IMR-90 (cell line): Measurements from ENCODE around the gene NR1H4. TPM values are rescaled to one million over a fixed set of nuclear protein-coding genes. Genes with fewer than 3 reads are reported as not detected.

Experiments used
- ATAC-seq: fragments of 200-7000 bp; cut with Tn5 transposase; 2 replicates; pipeline ENCODE4 v1.9.1; 2020; ENCODE audit warnings: low read depth, mild to moderate bottlenecking, moderate library complexity
- BruUV-seq: library from RNA; stranded (reverse); fragments of 400-500 nt; replicated peaks from 2 replicates; lab custom pipeline; 2021; lab: Mats Ljungman, UMichigan
- CTCF ChIA-PET: fragments of 300-600 bp; formaldehyde crosslinking; extraction: SDS; loops from one replicate; lab custom pipeline; 2021; ENCODE audit warnings: antibody characterized with exemption; lab: Yijun Ruan, JAX
- POLR2A ChIA-PET: fragments of 300-600 bp; sonication (Branson Sonifier 250); formaldehyde crosslinking; loops from one replicate; lab custom pipeline; 2022; ENCODE audit warnings: antibody characterized with exemption; ENCODE audit not compliant: unreplicated experiment; lab: Charles Lee
- DNase-seq: peaks from one replicate; pipeline ENCODE4 v3.0.0; 2013
- H2AFZ ChIP-seq: replicated peaks from 2 replicates; pipeline ENCODE3; 2013; ENCODE audit warnings: low read length, mild to moderate bottlenecking; ENCODE audit not compliant: poor library complexity
- H2AK5ac ChIP-seq: 2 replicates; pipeline ENCODE4 v1.6.1; 2013; ENCODE audit warnings: low read depth, low read length, inconsistent platforms
- H2AK9ac ChIP-seq: replicated peaks from 2 replicates; pipeline ENCODE3; 2013; ENCODE audit warnings: mild to moderate bottlenecking, low read depth, low read length, moderate library complexity; ENCODE audit not compliant: poor library complexity
- H2BK120ac ChIP-seq: 2 replicates; pipeline ENCODE4 v1.6.1; 2013; ENCODE audit warnings: low read depth, low read length, inconsistent platforms
- H2BK15ac ChIP-seq: 3 replicates; pipeline ENCODE4 v1.6.1; 2013; ENCODE audit warnings: low read depth, low read length, inconsistent platforms
- H2BK20ac ChIP-seq: 2 replicates; pipeline ENCODE4 v1.6.1; 2013; ENCODE audit warnings: low read depth, mild to moderate bottlenecking, inconsistent platforms, low read length, moderate library complexity
- H2BK5ac ChIP-seq: 2 replicates; pipeline ENCODE4 v1.6.1; 2013; ENCODE audit warnings: mild to moderate bottlenecking, low read depth, low read length, inconsistent platforms; ENCODE audit not compliant: poor library complexity, severe bottlenecking
- H3K14ac ChIP-seq: replicated peaks from 2 replicates; pipeline ENCODE4 v1.6.1; 2013; ENCODE audit warnings: low read depth, low read length, inconsistent platforms
- H3K18ac ChIP-seq: 2 replicates; pipeline ENCODE4 v1.6.1; 2013; ENCODE audit warnings: low read depth, low read length, control low read depth
- H3K23ac ChIP-seq: 2 replicates; pipeline ENCODE4 v1.6.1; 2013; ENCODE audit warnings: low read depth, low read length, inconsistent platforms
- H3K27ac ChIP-seq: 2 replicates; pipeline ENCODE4 v1.5.1; 2013; ENCODE audit warnings: mild to moderate bottlenecking, control low read depth, low read length; ENCODE audit not compliant: insufficient read depth
- H3K27me3 ChIP-seq: 2 replicates; pipeline ENCODE4 v1.6.1; 2013; ENCODE audit warnings: low read length; ENCODE audit not compliant: control insufficient read depth, insufficient read depth
- H3K36me3 ChIP-seq: 2 replicates; pipeline ENCODE4 v1.6.1; 2013; ENCODE audit warnings: low read length, mixed read lengths; ENCODE audit not compliant: control insufficient read depth, insufficient read depth
- H3K4ac ChIP-seq: 2 replicates; pipeline ENCODE4 v1.6.1; 2013; ENCODE audit warnings: low read depth, low read length, inconsistent platforms
- H3K4me1 ChIP-seq: 2 replicates; pipeline ENCODE4 v1.6.1; 2013; ENCODE audit warnings: low read length, mixed read lengths; ENCODE audit not compliant: control insufficient read depth, insufficient read depth
- H3K4me2 ChIP-seq: 2 replicates; pipeline ENCODE4 v1.6.1; 2013; ENCODE audit warnings: low read depth, mild to moderate bottlenecking, control low read depth, low read length, moderate library complexity
- H3K4me3 ChIP-seq: 2 replicates; pipeline ENCODE4 v1.5.1; 2013; ENCODE audit warnings: low read depth, mild to moderate bottlenecking, control low read depth, low read length, moderate library complexity; ENCODE audit not compliant: insufficient read depth
- H3K56ac ChIP-seq: 2 replicates; pipeline ENCODE4 v1.6.1; 2013; ENCODE audit warnings: low read length, inconsistent platforms; ENCODE audit not compliant: insufficient read depth; ENCODE audit errors: extremely low read depth
- H3K79me1 ChIP-seq, 2 experiments: 2 replicates each; pipeline ENCODE4 v1.6.1; 2013; ENCODE audit warnings: low read length in 2 of 2, inconsistent platforms in 1 of 2, low read depth in 1 of 2
- H3K9ac ChIP-seq: 2 replicates; pipeline ENCODE4 v1.6.1; 2013; ENCODE audit warnings: low read depth, low read length, control low read depth
- H3K9me1 ChIP-seq: 2 replicates; pipeline ENCODE4 v1.6.1; 2013; ENCODE audit warnings: low read length, inconsistent platforms; ENCODE audit not compliant: insufficient read depth
- H3K9me3 ChIP-seq: 2 replicates; pipeline ENCODE4 v1.6.1; 2013; ENCODE audit warnings: low read length; ENCODE audit not compliant: control insufficient read depth, insufficient read depth
- H4K20me1 ChIP-seq: 2 replicates; pipeline ENCODE4 v1.6.1; 2013; ENCODE audit warnings: low read length, inconsistent platforms; ENCODE audit not compliant: insufficient read depth
- H4K5ac ChIP-seq: 2 replicates; pipeline ENCODE4 v1.6.1; 2013; ENCODE audit warnings: mild to moderate bottlenecking, low read depth, low read length, control low read depth
- H4K8ac ChIP-seq, 2 experiments: 2 replicates each; pipeline ENCODE4 v1.6.1; 2013; ENCODE audit warnings: low read depth in 2 of 2, low read length in 2 of 2, control low read depth in 1 of 2, inconsistent platforms in 1 of 2
- H4K91ac ChIP-seq: 2 replicates; pipeline ENCODE4 v1.6.1; 2013; ENCODE audit warnings: low read depth, low read length, inconsistent platforms; ENCODE audit not compliant: insufficient read depth
- BHLHE40 ChIP-seq: fragments of 150-350 bp; IDR thresholded peaks from 2 replicates; pipeline ENCODE4 v1.6.1; 2016; ENCODE audit warnings: mild to moderate bottlenecking, low read depth, low read length
- CEBPB ChIP-seq: IDR thresholded peaks from 2 replicates; pipeline ENCODE4 v1.6.1; 2012; ENCODE audit warnings: low read depth, low read length, improper control_type of control experiment
- CHD1 ChIP-seq: IDR thresholded peaks from 2 replicates; pipeline ENCODE4 v1.6.1; 2012; ENCODE audit warnings: low read depth, low read length, improper control_type of control experiment
- ELK1 ChIP-seq: fragments of 150-350 bp; IDR thresholded peaks from 2 replicates; pipeline ENCODE4 v1.6.1; 2016; ENCODE audit warnings: low read depth, mild to moderate bottlenecking, low read length, moderate library complexity, borderline replicate concordance
- FOS ChIP-seq: fragments of 150-350 bp; IDR thresholded peaks from 2 replicates; pipeline ENCODE4 v1.6.1; 2016; ENCODE audit warnings: low read depth, low read length
- MAFK ChIP-seq: IDR thresholded peaks from 2 replicates; pipeline ENCODE4 v1.6.1; 2012; ENCODE audit warnings: low read depth, low read length, improper control_type of control experiment
- MAZ ChIP-seq: IDR thresholded peaks from 2 replicates; pipeline ENCODE4 v1.6.1; 2012; ENCODE audit warnings: low read depth, mild to moderate bottlenecking, low read length, improper control_type of control experiment, moderate library complexity, borderline replicate concordance
- MXI1 ChIP-seq: IDR thresholded peaks from 2 replicates; pipeline ENCODE4 v1.6.1; 2012; ENCODE audit warnings: low read depth, mild to moderate bottlenecking, low read length, moderate library complexity, borderline replicate concordance
- NFE2L2 ChIP-seq: fragments of 150-350 bp; IDR thresholded peaks from 2 replicates; pipeline ENCODE4 v1.6.1; 2016; ENCODE audit warnings: low read depth, mild to moderate bottlenecking, low read length
- POLR2A ChIP-seq: IDR thresholded peaks from 2 replicates; pipeline ENCODE4 v1.6.1; 2012; ENCODE audit warnings: mild to moderate bottlenecking, low read depth, low read length
- RAD21 ChIP-seq: IDR thresholded peaks from 2 replicates; pipeline ENCODE4 v1.6.1; 2012; ENCODE audit warnings: low read length, improper control_type of control experiment
- RCOR1 ChIP-seq: IDR thresholded peaks from 2 replicates; pipeline ENCODE4 v1.6.1; 2012; ENCODE audit warnings: mild to moderate bottlenecking, low read length, improper control_type of control experiment; ENCODE audit not compliant: insufficient replicate concordance
- RFX5 ChIP-seq: IDR thresholded peaks from 2 replicates; pipeline ENCODE4 v1.8.0; 2012; ENCODE audit warnings: low read depth, mild to moderate bottlenecking, low read length, moderate library complexity
- SMC3 ChIP-seq: fragments of 150-350 bp; IDR thresholded peaks from 2 replicates; pipeline ENCODE4 v1.6.1; 2016; ENCODE audit warnings: low read depth, mild to moderate bottlenecking, antibody characterized with exemption, low read length, moderate library complexity
- USF2 ChIP-seq: fragments of 150-350 bp; IDR thresholded peaks from 2 replicates; pipeline ENCODE4 v1.6.1; 2017; ENCODE audit warnings: mild to moderate bottlenecking, antibody characterized with exemption, low read length, low read depth
- WGBS, 2 experiments: methylation state at CpG; one replicate each; pipeline versions ENCODE4 v1.1.5 to v1.1.7; 2013; ENCODE audit warnings: missing lambda C conversion rate in 2 of 2; ENCODE audit not compliant: insufficient read length in 1 of 2; ENCODE audit errors: extremely low coverage in 2 of 2; 5-methylcytosine and 5-hydroxymethylcytosine counted together
- dilution Hi-C: fragments of 300-500 bp; cut with HindIII; formaldehyde crosslinking; loops from one replicate; pipeline ENCODE4 v1.14.3; 2018; ENCODE audit warnings: low sequenced_read_pairs; ENCODE audit not compliant: unreplicated experiment
- in situ Hi-C: fragments of 300-500 bp; cut with MboI; formaldehyde crosslinking; loops from 3 replicates; pipeline ENCODE4 v1.14.3; 2019; ENCODE audit warnings: low sequenced_read_pairs, inconsistent platforms, mixed read lengths
- intact Hi-C: fragments of 100-400 bp; cut with micrococcal nuclease; formaldehyde crosslinking; loops from 2 replicates; pipeline ENCODE4 v1.10.0; 2022
- polyA plus RNA-seq, 3 experiments: library from polyadenylated mRNA; depleted of rRNA; stranded (reverse); fragments of >200 nt; gene quantifications; 2 replicates each; pipeline ENCODE4 v1.2.3, GENCODE V29; 2012; ENCODE audit warnings: low replicate concordance in 1 of 3
- total RNA-seq: library from RNA; depleted of rRNA; stranded (reverse); fragments of >200 nt; gene quantifications from 2 replicates; pipeline ENCODE4 v1.2.3, GENCODE V29; 2012
- TF ChIP-seq, protein P1 (sequence below): conservative IDR thresholded peaks from 2 replicates; pipeline ENCODE4 v1.5.1; 2012; ENCODE audit warnings: mild to moderate bottlenecking, low read depth, low read length, improper control_type of control experiment

NR1H4 gene
- total and polyA plus RNA-seq, 2 of the 4 experiments (the other 2 are of a cell fraction) = not detected

DNA sequence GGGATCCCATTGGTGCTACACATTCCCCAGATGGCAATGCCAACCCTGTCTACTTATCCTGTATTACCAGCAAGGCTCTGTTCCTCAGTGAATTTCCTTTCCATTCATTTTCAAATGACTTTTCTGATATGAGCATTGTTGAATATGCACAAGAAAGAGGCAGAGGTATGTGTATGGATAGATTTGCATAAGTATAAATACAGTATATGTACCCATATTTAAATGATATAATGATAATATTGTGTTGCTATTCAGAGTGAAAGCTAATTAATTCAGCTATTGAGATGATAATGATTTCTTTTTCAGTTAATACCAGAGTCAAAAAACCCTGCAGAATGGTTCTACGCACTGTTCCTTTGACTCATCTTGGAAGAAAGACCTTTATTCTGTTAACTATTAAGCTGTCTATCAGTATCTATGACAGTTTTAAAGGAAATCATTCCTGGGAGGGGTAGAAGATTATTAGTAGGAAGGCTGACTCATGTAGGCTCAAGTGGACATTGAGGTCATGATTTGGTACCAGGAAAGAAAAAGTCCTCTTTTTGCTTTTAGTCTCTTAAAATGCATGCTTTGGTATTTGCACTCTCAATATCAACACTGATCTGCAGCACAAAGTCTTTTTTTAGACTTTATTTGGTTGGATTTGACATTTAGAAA is 54.9 kb downstream of the NR1H4 start:
- no peak overlapping the region for H3K27ac ChIP-seq
- H2AFZ ChIP-seq = no peak overlapping the region
- dilution Hi-C loops = no loop called here
- H2AK9ac ChIP-seq = no peak overlapping the region
- no peaks in the 10 kb centered on the region for H3K36me3 ChIP-seq
- no peaks in the 10 kb centered on the region for H3K9me3 ChIP-seq
- no peak overlapping the region for H4K91ac ChIP-seq
- H3K18ac ChIP-seq = no peak overlapping the region
- no peak overlapping the region for H3K4me2 ChIP-seq
- in situ Hi-C loops = loop anchor here (25.0 kb wide), 1 partner anchor 166 kb away; the partner anchor contains the start of gene SLC17A8
- no CpG with 5 or more reads among the region's 1 CpG for WGBS, 2 experiments
- H2AK5ac ChIP-seq = no peak overlapping the region
- H3K4me1 ChIP-seq = no peaks in the 10 kb centered on the region
- H3K9ac ChIP-seq = no peak overlapping the region
- no peaks in the 10 kb centered on the region for H4K20me1 ChIP-seq
- H3K27me3 ChIP-seq = peaks cover 4% of the 10 kb centered on the region; the same call in 1 of the 2 replicates
- no peaks in the 10 kb centered on the region; the same call in 1 of the 2 replicates for H3K9me1 ChIP-seq
- no peak overlapping the region for H4K8ac ChIP-seq
- H2BK20ac ChIP-seq = no peak overlapping the region
- no peak for DNase-seq
- H3K4ac ChIP-seq = no peak overlapping the region
- no peak for ATAC-seq
- H2BK5ac ChIP-seq = no peak overlapping the region
- TF ChIP-seq, protein P1, sequence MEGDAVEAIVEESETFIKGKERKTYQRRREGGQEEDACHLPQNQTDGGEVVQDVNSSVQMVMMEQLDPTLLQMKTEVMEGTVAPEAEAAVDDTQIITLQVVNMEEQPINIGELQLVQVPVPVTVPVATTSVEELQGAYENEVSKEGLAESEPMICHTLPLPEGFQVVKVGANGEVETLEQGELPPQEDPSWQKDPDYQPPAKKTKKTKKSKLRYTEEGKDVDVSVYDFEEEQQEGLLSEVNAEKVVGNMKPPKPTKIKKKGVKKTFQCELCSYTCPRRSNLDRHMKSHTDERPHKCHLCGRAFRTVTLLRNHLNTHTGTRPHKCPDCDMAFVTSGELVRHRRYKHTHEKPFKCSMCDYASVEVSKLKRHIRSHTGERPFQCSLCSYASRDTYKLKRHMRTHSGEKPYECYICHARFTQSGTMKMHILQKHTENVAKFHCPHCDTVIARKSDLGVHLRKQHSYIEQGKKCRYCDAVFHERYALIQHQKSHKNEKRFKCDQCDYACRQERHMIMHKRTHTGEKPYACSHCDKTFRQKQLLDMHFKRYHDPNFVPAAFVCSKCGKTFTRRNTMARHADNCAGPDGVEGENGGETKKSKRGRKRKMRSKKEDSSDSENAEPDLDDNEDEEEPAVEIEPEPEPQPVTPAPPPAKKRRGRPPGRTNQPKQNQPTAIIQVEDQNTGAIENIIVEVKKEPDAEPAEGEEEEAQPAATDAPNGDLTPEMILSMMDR = no peak
- TF ChIP-seq MAFK = no peak
- TF ChIP-seq RFX5 = no peak
- no peak for TF ChIP-seq FOS
- no peak for TF ChIP-seq RAD21
- TF ChIP-seq RCOR1 = no peak
- TF ChIP-seq SMC3 = no peak
- no peak for TF ChIP-seq MXI1
- TF ChIP-seq MAZ = no peak
- no peak for TF ChIP-seq USF2
- no peak for TF ChIP-seq CHD1
- no peak for TF ChIP-seq NFE2L2
- no peak for TF ChIP-seq CEBPB
- no peak for TF ChIP-seq BHLHE40
- TF ChIP-seq POLR2A = no peak
- TF ChIP-seq ELK1 = no peak
- H3K56ac ChIP-seq = no peak overlapping the region
- H2BK15ac ChIP-seq = no peak overlapping the region
- no peak overlapping the region for H4K5ac ChIP-seq
- no TSS peak for BruUV-seq
- H2BK120ac ChIP-seq = no peak overlapping the region
- ChIA-PET POLR2A (no interaction called here), CTCF (interaction anchor here (0.6 kb wide), 1 partner anchor 493 kb away, joined by 3 read pairs; no protein-coding TSS in a partner anchor)
- no peak overlapping the region for H3K4me3 ChIP-seq
- no peak overlapping the region for H3K23ac ChIP-seq
- H3K79me1 ChIP-seq = no peaks in the 10 kb centered on the region
- intact Hi-C loops = no loop called here
- no peak overlapping the region for H3K14ac ChIP-seq
